Kidney epithelial cell (primary cell): ENCODE measurements around the gene PDGFRB. TPM values are rescaled to one million over a fixed set of nuclear protein-coding genes. Genes with fewer than 3 reads are reported as not detected.

Experiments used
- DNase-seq: peaks from one replicate; pipeline ENCODE4 v3.0.0-alpha.2; 2010; ENCODE audit warnings: low read depth
- H3K27me3 ChIP-seq: 2 replicates; pipeline ENCODE4 v1.6.0; 2011; ENCODE audit warnings: low read length; ENCODE audit not compliant: control insufficient read depth, insufficient read depth
- H3K36me3 ChIP-seq: 2 replicates; pipeline ENCODE4 v1.5.1; 2011; ENCODE audit warnings: low read length; ENCODE audit not compliant: control insufficient read depth, insufficient read depth
- H3K4me3 ChIP-seq: 2 replicates; pipeline ENCODE4 v1.5.1; 2011; ENCODE audit warnings: low read depth, mild to moderate bottlenecking, control low read depth, low read length
- CTCF ChIP-seq: IDR thresholded peaks from 2 replicates; pipeline ENCODE4 v1.5.1; 2011; ENCODE audit warnings: mild to moderate bottlenecking, moderate library complexity, low read length, control low read depth, inconsistent platforms; ENCODE audit not compliant: insufficient read depth, poor library complexity, severe bottlenecking
- total RNA-seq: library from RNA; depleted of rRNA; stranded (reverse); fragments of >200 nt; gene quantifications from 2 replicates; pipeline ENCODE4 v1.2.3, GENCODE V29; 2015

The PDGFRB gene
- total RNA-seq, 1 donor from 2014 or later, result 18.3 TPM

DNA sequence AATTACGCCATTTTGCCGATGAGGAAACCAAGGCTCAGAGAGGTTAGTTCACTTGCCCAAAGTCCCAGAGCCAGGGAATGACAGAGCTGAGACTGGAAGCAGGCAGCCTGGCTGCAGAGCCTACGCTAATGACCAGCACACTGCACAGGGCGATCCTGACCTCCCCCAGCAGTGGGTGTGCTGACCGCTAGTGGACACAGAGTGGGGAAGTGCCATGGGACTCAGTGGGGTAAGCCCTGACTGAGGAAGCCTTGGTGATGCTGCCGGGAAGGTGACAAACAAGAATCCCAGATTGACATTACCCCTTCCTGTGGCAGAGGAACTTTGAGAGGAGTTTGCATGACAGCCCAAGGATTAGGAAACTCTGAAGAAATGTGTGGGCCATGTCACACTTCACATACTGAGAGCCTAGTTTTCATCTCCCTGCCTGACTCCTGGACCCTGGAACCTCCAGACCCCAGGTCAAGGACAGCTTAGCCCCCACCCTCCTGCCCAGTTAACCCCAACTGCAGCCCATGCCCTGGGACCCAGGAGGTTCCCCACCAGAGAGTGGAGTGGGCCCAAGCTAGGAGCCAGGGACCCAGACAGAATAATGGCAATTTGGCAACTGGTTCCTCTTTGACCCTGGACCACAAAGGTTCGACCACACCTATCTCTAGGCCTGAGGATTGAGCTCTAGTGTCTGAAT lies 49.6 kb downstream of the PDGFRB start:
- H3K36me3 ChIP-seq, result no peaks in the 10 kb centered on the region
- TF ChIP-seq CTCF, result no peak

DNA sequence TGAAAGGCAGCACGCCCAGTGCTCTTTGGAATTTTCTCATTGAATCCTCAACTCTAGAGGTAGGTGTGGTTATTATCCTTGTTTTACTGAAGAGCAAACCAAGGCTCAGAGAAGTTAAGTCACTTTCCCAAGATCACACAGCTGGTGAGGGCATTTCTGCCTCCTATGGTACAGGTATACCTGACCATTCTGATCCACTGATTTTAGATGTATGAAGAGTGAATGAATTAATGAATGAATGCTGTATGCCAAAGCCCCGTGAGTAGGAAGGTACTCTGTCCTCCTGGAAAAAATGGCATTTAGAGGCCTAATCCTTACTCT lies 51.1 kb downstream of the PDGFRB start:
- H3K4me3 ChIP-seq, result no peak overlapping the region
- no peaks in the 10 kb centered on the region for H3K27me3 ChIP-seq
- no peaks in the 10 kb centered on the region for H3K36me3 ChIP-seq
- TF ChIP-seq CTCF, result no peak
- DNase-seq, result no peak

More for the DNA sequence above, 49.6 kb downstream of the PDGFRB start:
- Histone ChIP-seq H3K4me3 (no peak overlapping the region), H3K27me3 (no peaks in the 10 kb centered on the region)
- no peak for DNase-seq

DNA sequence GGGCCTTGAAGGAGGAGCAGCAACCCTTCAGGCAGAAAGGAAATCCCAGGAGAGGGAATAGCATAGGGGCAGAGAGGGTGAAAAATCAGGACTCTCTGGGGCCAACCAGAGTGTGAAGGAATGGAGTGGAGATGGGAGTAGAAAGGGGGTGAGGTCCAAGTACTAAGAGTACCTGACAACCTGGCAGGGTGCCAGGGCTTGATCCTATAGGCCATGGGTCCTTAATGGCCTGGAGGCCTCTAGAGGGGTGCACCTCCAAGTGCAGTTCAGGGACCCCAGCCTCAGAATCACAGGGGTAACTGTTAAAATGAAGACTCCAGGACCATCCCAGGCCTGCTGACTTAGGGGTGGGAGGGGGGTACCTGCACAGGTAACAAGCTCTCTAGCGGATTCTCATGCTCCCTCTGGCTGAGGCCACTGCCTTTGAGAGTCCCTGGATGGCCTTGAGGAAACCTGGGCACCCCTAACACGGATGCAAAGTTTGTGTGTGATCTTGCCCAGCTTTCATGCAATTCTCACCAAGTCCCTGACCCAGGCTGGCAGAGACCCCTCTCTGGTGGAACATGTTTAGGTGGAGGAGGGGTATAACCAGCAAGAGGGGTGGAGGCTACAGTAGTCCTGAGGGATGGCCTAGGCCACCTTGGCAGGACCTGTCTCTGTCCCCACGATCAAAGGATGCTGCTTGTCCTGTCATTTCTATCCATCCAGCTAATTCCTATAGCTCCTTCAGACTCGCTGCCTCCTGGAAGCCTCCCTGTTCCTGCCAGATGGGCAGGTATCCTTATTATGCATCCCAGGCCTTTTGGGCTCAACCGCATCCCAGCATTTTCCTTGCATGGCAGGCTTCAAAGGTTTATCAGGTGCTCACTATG lies 51.7 kb downstream of the PDGFRB start:
- Histone ChIP-seq H3K36me3 (no peaks in the 10 kb centered on the region), H3K27me3 (no peaks in the 10 kb centered on the region), H3K4me3 (no peak overlapping the region)
- no peak for DNase-seq
- no peak for TF ChIP-seq CTCF

GRCh38 chr5:150101023-150101422 lies 54.6 kb downstream of the PDGFRB start:
- Histone ChIP-seq H3K4me3 (no peak overlapping the region), H3K36me3 (no peaks in the 10 kb centered on the region), H3K27me3 (peaks cover 5% of the 10 kb centered on the region)
- TF ChIP-seq CTCF, result no peak
- no peak for DNase-seq

DNA sequence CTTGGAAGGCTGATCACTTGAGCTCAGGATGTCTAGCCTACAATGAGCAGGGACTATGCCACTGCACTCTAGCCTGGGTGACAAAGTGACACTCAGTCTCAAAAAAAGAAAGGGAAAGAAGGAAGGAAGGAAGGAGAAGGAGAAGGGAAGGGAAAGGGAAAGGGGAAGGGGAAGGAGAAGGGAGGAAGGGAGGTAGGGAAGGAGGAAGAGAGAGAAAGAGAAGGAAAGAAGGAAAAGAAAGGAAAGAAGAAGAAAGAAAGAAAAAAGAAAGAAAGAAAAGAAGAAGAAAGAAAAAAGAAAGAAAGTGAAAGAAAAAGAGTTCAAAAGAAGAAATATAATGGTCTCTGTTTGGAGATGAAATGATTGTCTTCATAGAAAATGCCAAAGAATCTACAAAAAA lies 58.5 kb downstream of the PDGFRB start:
- H3K36me3 ChIP-seq, result no peaks in the 10 kb centered on the region
- TF ChIP-seq CTCF, result no peak
- peaks cover 5% of the 10 kb centered on the region for H3K27me3 ChIP-seq
- no peak overlapping the region for H3K4me3 ChIP-seq
- no peak for DNase-seq
